DMS53 treated with DMSO at 0.1 percent for 48 hours (cell line): ENCODE results near the gene SMG5.
A peak's percentile ranks its signal among the peaks of the same experiment; 100 is the strongest.
"Not testable (repeated sequence)": the region's sequence is repeated elsewhere in the genome, so short reads cannot be mapped to it uniquely, and the experiment has no call there.

Source experiments
- DNase-seq: peaks from one replicate; lab custom pipeline; 2025; ENCODE audit not compliant: unreplicated experiment; lab: John Stamatoyannopoulos, UW

Gene SMG5, protein sequence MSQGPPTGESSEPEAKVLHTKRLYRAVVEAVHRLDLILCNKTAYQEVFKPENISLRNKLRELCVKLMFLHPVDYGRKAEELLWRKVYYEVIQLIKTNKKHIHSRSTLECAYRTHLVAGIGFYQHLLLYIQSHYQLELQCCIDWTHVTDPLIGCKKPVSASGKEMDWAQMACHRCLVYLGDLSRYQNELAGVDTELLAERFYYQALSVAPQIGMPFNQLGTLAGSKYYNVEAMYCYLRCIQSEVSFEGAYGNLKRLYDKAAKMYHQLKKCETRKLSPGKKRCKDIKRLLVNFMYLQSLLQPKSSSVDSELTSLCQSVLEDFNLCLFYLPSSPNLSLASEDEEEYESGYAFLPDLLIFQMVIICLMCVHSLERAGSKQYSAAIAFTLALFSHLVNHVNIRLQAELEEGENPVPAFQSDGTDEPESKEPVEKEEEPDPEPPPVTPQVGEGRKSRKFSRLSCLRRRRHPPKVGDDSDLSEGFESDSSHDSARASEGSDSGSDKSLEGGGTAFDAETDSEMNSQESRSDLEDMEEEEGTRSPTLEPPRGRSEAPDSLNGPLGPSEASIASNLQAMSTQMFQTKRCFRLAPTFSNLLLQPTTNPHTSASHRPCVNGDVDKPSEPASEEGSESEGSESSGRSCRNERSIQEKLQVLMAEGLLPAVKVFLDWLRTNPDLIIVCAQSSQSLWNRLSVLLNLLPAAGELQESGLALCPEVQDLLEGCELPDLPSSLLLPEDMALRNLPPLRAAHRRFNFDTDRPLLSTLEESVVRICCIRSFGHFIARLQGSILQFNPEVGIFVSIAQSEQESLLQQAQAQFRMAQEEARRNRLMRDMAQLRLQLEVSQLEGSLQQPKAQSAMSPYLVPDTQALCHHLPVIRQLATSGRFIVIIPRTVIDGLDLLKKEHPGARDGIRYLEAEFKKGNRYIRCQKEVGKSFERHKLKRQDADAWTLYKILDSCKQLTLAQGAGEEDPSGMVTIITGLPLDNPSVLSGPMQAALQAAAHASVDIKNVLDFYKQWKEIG

DNA sequence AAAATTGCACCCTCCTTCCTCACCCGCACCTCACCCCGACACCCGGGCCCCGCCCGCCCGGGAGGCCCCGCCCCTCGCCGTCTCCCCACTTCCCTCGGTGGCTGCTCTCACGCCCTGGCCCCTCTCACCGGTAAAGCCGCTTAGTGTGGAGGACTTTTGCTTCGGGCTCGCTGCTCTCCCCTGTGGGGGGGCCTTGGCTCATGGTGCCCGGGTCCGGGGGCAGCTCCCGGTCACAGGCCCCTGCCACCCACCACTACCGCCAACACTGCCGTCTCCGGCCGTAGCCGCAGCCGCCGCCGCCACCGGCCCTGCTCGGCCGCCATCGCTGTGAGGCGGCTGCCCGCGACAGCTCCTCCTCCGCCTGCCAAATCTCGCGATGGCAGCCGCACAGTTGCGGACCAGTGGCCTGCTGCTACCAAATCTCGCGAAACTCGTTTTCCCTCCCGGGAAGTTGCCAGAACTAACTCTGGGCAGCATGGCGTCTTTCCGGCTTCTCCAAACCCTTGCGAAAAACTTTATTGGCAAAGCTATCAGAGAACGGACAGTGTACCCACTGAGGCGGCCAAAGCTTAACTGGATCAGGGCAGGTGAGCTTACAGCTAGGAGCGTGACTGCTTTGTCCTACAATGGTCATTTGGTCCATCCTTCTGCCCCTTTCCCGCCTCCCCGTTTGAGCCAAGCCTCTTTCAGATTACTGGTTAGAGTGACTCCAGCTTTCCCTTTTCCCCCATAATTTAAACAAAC, at the start of gene SMG5:
SMG5 (minus strand) TSS at position 347 of the 744 bp plus-strand sequence; CDS start at position 202, 145 bp downstream.
- peak; percentile 98 for DNase-seq

DNA sequence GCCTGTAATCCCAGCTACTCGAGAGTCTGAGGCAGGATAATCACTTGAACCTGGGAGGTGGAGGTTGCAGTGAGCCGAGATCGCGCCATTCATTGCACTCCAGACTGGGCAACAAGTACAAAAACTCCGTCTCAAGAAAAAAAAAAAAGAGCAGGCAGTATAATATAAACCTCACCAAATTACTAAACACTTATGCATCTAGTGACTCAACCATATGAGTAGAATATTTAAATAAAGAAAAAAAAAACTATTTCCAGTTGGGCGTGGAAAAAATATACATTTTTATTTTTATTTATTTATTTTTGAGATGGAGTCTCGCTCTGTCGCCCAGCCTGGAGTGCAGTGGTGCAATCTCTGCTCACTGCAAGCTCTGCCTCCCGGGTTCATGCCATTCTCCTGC, 40.6 kb upstream of the SMG5 start:
- DNase-seq = not testable (repeated sequence)

DNA sequence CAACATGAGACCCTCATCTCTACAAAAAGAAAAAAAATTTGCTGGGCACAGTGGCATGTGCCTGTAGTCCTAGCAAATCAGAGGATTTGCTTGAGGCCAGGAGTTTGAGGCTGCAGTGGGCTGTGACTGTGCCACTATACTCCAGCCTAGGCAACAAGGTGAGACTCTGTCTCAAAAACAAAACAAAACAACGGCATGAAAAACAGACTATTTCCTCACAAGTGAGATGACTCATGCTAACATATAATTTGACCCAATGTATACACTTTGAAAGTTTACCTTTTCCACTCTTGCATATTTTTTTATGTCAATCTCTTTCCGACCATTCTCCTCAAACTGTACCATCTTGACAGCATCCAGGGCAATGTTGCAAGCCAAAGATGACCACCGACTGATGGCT, 37.9 kb upstream of the SMG5 start:
- DNase-seq = peak; percentile 20

DNA sequence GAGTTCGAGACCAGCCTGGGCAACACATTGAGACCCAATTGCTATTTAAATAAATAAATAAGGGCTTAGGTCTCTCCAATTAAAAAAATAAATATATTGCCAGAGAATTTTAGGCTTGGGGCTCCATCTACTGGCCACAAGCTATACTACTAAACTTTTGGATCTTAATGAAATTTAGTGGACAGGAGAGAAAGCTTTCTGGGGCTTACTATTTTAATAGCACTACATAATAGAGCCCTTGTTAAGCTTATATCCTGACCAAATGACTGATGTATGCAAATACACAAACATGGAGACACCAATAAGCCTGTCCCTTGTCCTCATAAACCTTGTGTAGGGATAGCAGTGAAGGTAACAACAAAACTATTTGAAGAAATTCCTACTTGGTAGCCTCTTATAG, 37.0 kb upstream of the SMG5 start:
- DNase-seq = no peak

DNA sequence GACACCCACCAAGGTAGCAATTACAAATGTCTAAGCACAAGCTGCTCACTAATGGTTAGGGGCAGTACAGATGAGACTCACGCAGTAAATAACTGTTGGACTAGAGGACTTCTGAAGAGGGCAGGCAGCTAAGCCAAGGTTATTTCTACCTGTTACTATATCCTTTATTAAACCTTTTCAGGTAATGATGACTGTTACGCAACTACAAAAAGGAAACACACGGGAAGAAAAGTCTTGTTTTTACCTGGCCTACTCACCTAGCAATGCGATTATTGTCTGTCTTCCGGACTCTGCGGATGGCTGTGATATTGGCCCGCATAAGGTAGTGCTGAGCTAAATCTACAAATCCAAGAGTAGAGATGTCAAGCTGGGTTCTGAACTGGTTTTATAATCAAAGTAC, 34.3 kb upstream of the SMG5 start:
- DNase-seq = no peak

DNA sequence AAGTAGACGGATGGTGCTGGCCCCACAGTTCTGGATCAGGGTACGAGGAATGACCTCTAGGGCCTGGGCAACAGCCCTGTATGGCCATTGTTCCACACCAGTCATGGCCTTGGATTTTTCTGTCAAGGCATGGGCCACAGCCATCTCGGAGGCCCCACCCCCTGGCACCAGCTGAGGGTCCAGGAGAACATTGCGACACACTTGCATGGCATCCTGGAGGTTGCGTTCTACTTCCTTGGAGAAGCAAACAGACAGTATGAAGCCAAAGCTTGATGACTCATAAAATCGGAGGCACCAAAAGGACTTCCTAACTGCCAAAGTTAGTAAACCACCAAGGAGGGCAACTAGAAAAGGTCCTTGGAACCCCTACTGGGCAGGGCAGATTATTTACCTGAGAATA, 28.3 kb upstream of the SMG5 start:
- no peak for DNase-seq

DNA sequence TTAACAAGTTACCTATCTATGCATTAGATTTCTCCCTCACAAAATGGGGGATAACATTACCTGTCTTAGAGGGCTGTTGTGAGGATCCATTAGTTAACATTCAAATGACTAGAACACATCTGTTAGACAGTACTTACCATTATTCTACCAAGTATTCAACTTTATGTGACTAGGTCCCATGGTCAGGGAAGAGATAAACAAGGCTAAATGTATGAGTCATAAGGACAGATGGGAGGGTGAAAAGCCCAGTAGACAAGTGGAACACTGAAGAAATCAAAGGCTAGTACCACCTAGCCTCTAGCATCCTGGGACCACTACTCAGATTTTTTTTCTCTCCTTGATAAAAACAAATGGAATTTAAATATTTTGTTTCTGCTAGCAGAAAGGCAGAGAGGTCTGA, 25.5 kb upstream of the SMG5 start:
- no peak for DNase-seq

DNA sequence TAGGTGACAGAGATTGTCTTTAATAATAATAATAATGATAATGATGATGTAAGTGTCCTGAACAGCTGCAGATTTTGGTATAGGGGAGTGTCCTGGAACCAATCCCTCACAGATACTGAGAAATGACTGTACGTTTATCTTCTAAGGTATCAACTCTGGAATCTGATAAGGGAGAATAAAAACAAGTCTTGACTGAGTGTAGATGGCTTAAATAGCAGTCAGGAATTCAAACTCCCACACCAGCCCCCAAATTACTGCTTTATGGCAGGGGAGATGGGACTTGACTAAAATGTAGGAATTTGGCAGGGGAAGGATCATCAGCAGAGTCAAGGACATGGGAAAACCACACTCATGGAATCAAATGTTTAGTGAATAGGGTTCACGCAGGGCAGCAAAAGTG, 22.6 kb upstream of the SMG5 start:
- no peak for DNase-seq

DNA sequence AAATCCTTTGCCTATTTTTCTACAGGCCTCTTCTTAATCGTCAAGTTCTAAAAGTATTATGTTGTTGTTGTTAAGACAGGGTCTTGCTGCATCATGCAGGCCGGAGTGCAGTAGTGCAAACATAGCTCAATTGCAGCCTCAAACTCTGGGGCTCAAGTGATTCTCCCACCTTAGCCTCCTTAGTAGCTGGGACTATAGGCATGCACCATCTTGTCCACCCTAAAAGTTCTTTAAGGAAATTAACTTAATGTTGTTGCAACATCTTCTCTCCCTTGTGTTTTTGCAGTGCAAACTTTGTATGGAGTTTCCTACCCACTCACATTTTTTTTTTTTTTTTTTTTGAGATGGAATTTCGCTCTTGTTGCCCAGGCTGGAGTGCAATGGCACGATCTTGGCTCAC, 20.6 kb upstream of the SMG5 start:
- DNase-seq = no peak

DNA sequence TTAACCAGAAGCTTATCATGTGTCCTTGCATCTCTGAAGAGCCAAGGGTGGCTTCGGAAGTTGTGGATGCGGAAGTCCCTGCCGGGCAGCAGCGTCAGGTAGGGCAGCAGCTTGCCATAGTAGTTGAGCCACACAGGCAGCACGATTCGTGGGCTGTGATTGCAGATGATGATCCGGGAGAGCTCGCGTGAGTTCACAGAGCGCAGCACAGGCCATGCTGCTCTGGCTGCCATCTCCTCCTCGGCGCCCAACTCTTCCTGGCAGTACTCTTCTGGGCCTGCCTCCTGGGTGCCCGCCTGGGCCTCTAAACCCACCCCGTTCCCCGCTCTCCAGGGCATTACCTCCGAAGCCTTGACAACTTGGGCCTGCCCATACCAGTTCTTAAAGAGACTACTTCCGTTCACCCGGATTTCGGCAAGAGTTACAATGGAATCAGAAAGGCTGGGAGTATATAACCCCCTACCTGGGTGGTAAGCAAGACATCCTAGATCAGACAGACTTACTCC, 16.3 kb upstream of the SMG5 start, which contains the start of gene VHLL:
VHLL (minus strand) TSS at position 456 of the 506 bp plus-strand sequence; CDS start at position 338, 118 bp downstream.
- DNase-seq = no peak

DNA sequence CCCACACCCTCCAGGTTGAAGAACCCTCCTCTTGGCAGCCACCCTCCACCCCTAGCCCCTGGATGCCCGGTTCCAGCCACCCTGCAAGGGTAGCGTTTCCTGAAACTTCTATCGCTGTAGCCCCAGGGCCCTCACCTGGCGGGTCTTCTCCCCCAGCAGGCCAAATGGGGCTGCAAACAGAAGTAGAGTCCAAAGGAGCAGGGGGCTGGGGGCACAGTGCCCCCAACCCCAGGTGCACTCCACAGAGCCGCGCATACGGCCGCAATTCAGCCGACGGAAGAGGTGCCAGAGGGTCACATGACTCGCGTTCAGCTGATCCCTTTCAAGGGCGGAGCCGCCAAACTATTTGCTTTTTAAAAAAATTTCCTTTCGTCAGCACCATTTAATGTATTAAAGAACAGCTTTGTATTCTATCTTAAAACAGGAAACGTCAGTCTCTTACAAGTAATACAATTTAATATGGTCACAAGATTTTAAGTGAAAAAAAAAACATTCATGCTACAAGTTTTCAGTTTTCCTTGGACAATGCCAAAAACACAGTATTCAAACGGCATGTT, 12.8 kb upstream of the SMG5 start, which contains the start of gene GLMP:
GLMP (minus strand) TSS at position 289 of the 557 bp plus-strand sequence; CDS start at position 255, 34 bp downstream.
- peak; percentile 50 for DNase-seq

DNA sequence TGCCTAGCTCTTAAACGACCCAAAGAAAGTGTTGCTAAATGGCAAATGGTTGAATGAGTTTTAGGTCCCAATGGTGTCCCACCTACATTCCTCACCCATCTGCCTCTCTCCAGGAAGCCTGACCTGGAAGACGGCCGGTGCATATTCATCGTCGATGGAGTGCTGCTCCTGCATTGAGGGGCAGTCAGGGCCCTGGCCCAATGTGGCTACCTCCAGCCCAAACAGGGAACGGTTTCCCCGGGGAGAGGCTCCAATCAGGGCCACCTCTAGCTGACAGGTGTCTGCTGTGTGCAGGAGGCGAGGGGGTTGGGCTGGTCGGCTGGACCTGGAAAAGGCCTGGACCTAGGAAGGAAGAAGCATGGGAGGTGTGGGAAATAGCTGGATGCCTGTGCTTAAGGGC, 11.3 kb upstream of the SMG5 start:
- no peak for DNase-seq

DNA sequence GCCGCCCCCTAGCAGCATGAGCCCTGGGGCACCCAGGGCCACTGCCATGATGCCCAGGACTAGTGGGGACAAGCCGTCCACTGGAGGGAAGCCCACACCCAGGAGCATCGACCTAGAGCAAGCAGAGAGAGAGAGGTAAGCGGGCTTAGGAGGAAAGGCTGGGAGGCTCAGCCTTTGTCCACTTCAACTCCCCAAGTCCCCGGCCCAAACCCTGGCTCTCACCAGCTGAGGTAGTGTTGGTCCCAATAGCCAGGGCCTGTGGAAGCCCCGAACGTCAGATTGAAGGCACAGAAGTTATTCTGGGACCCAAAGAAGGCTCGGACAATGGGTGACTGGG, 10.4 kb upstream of the SMG5 start:
- no peak for DNase-seq

DNA sequence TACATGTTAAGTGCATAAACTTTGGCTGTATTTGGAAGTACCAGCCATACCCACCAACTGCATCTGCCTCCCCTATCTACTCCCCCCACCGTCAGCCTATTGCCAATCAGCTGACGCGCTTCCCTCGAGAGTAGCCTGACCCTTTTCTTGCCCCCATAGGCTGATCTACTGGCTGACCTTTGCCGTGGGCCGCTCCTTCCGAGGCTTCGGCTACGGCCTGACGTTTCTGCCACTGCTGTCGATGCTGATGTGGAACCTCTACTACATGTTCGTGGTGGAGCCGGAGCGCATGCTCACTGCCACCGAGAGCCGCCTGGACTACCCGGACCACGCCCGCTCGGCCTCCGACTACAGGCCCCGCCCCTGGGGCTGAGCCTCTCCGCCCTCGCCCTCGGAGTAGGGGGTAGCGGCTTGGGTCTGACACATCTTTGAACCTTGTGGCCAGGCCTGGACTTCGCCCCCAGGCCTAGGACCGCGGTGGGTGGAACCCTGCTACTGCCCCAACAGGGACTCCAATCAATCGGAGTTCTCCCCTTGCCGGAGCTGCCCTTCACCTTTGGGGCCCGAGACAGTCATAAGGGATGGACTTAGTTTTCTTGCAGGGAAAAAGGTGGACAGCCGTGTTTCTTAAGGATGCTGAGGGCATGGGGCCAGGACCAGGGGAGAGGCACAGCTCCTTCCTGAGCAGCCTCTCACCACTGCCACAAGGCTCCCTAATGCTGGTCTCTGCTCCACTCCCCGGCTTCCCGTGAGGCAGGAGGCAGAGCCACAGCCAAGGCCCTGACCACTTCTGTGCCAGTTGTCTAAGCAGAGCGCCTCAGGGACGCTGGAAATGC, 8.8 kb upstream of the SMG5 start:
- DNase-seq = peak; percentile 77

DNA sequence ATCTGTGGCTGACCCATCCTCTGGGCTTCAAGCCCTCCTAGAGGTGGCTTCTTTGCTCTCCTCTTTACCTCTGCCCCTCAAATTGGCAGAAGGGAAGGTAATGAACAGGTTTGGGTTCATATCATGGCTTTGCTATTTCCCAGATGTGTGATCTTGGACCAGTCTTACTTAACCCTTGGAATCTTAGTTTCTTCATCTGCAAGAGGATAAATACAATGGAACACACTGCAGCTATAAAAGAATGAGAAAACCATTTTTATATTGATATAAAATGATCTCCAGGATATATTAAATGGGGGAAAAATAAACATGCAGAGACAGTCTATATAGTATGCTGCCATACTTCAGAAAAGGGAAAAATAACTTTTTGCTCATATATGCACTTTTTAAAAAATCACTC, 7.2 kb upstream of the SMG5 start:
- no peak for DNase-seq

DNA sequence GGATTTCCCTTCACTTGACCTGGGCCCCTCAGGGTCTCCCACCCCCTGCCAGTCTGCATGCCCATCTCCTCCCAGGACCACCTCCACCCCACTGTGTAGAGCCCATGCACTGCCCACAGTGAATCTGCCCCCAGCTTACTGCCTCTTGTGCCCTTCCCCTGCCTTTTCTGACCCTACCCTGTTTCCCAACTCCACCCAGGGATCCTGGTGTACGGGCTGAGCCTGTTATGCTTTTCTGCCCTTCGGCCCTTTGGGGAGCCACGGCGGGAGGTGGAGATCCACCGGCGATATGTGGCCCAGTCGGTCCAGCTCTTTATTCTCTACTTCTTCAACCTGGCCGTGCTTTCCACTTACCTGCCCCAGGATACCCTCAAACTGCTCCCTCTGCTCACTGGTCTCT, 3.4 kb upstream of the SMG5 start:
- DNase-seq = no peak

DNA sequence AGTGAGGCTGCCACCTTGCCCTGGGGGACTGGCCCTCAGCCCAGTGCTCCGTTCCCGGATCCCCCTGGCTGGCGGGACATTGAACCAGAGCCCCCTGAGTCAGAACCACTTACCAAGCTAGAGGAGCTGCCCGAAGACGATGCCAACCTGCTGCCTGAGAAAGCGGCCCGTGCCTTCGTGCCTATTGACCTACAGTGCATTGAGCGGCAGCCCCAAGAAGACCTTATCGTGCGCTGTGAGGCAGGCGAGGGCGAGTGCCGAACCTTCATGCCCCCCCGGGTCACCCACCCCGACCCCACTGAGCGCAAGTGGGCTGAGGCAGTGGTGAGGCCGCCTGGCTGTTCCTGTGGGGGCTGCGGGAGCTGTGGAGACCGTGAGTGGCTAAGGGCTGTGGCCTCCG, 2.8 kb upstream of the SMG5 start:
- DNase-seq = no peak

DNA sequence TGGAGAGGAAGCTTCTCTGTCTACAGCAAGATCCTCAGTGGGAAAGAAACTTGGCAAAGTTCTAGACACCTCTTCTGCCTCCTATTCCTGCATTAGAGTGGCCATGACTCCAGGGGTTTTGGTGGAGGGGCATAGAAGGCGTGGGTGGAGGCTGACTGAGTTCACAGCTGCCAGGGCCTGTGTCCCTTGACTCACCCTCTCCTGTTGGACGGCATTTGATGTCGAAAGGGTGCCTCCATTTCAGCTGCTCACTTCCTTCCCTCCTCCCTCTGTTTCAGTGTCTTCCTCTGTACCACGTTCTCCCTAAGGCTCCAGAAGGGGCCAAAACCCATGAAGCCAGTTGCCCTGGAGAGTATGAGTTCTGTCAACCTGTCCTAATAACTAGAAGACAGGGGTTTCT, 2.1 kb upstream of the SMG5 start:
- DNase-seq = no peak

DNA sequence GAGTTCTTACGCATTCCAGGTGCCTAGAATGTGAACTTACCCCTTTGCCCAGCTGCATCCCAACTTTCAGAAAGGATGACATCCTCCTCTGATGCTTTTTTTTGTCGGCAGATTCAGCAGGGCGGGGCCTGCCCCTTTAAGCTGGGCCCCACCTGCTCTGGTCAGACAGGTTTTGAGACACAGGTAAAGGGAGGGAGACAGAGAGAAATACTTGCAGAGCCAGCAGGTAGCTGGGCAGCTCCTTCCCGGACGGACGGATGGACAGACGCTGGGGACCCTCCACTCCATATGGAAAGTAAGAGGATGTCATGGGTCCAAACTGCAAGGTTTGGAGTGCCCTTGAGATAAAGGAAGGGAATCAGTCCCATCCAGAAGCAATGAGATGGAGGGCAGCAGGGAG, 1.5 kb upstream of the SMG5 start, which contains the start of gene TMEM79:
TMEM79 (plus strand) TSS at position 214 of the 400 bp plus-strand sequence. CDS start 902 bp downstream, outside the sequence.
- no peak for DNase-seq
